ENCODE results near the gene DCAF8. TPM values are rescaled to one million over a fixed set of nuclear protein-coding genes. Genes with fewer than 3 reads are reported as not detected.

Gene DCAF8
- total RNA-seq = 152 and 163 TPM in 2 replicates
- long read RNA-seq, full-length matches to known transcripts = 32 of 95 reads
- long read RNA-seq, partial matches to known transcripts = 33 of 95 reads
- long read RNA-seq, other reads (novel, unspliced or antisense) = 30 of 95 reads

DNA sequence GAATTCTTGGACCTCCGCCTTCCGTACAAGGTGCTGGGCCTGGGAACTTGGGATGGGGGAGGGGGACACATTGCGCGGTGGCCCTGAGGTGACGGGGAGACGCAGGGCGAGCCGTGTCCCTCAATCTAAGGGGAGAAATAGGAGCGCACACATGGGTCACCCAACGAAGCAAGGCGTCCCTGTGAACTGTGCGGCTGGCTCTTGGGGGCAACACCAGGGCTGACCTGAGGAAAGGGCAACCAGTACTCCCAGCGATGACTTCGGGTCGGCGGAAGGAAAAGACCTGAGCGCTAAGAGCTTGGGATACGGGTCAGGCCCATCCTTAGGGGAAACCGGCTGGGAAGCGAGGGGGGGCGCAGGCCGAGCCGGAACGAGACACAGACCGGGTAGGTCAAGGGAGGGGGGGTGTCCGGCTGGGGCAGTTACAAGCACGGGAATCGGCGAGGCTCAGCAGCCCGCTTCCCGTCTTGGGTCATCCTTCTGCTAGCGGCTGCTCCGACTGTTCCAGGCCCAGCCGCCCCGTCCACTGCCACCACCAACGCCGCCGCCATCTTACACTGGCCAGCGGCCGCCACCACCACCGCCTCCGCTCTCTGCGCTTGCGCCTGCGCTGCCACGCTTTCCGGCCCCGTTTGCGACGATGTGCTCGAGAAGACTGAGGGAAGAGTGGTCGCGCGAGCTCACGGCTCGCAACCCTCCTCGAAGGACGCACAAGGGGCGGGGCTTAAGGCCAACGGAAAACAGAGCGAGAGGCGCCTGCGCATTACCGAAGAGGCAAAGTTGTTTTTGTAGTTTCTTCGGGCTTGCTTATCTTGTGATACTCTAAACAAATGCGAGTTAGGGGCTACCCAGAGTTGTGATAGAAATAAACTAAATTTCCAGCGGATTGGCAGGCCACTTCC, at the start of gene DCAF8:
DCAF8 (minus strand) TSS at position 657 of the 902 bp plus-strand sequence. CDS start 18,541 bp downstream, outside the sequence.
- TF ChIP-seq, protein P1, sequence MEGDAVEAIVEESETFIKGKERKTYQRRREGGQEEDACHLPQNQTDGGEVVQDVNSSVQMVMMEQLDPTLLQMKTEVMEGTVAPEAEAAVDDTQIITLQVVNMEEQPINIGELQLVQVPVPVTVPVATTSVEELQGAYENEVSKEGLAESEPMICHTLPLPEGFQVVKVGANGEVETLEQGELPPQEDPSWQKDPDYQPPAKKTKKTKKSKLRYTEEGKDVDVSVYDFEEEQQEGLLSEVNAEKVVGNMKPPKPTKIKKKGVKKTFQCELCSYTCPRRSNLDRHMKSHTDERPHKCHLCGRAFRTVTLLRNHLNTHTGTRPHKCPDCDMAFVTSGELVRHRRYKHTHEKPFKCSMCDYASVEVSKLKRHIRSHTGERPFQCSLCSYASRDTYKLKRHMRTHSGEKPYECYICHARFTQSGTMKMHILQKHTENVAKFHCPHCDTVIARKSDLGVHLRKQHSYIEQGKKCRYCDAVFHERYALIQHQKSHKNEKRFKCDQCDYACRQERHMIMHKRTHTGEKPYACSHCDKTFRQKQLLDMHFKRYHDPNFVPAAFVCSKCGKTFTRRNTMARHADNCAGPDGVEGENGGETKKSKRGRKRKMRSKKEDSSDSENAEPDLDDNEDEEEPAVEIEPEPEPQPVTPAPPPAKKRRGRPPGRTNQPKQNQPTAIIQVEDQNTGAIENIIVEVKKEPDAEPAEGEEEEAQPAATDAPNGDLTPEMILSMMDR (IDR thresholded peaks at IDR 0.05) = no peak
- no peaks in the 10 kb centered on the region for H3K9me3 Mint-ChIP-seq (ENCODE audit: unreplicated experiment)
- peaks cover 18% of the 10 kb centered on the region for H3K27me3 Mint-ChIP-seq (ENCODE audit: unreplicated experiment)
- H3K4me3 Mint-ChIP-seq (ENCODE audit: unreplicated experiment) = peak within 1 kb of the TSS; percentile 97
- H3K36me3 Mint-ChIP-seq (ENCODE audit: unreplicated experiment) = no peaks in the 10 kb centered on the region
- peak; percentile 99 for DNase-seq (ENCODE audit: extremely low spot score, unreplicated experiment)
- H3K27ac Mint-ChIP-seq (ENCODE audit: unreplicated experiment) = peak within 1 kb of the TSS; percentile 99
- H3K4me1 Mint-ChIP-seq (ENCODE audit: unreplicated experiment) = peaks cover 46% of the 10 kb centered on the region

- TF ChIP-seq, protein P1 (IDR thresholded peaks at IDR 0.05) = no peak
- peaks cover 67% of the 10 kb centered on the region for H3K36me3 Mint-ChIP-seq (ENCODE audit: unreplicated experiment)
- H3K9me3 Mint-ChIP-seq (ENCODE audit: unreplicated experiment) = no peaks in the 10 kb centered on the region
- H3K4me1 Mint-ChIP-seq (ENCODE audit: unreplicated experiment) = peaks cover 2% of the 10 kb centered on the region
- DNase-seq (ENCODE audit: extremely low spot score, unreplicated experiment) = no peak
- no peaks in the 10 kb centered on the region for H3K27me3 Mint-ChIP-seq (ENCODE audit: unreplicated experiment)
- no peak overlapping the region for H3K27ac Mint-ChIP-seq (ENCODE audit: unreplicated experiment)
- no peak overlapping the region for H3K4me3 Mint-ChIP-seq (ENCODE audit: unreplicated experiment)
These were observed 47.2 kb upstream of the DCAF8 start for GRCh38 chr1:160309571-160309970.

GRCh38 chr1:160309185-160309557, 46.8 kb upstream of the DCAF8 start:
- Mint-ChIP-seq H3K36me3 (ENCODE audit: unreplicated experiment) (peaks cover 66% of the 10 kb centered on the region), H3K9me3 (ENCODE audit: unreplicated experiment) (no peaks in the 10 kb centered on the region), H3K27me3 (ENCODE audit: unreplicated experiment) (no peaks in the 10 kb centered on the region), H3K4me3 (ENCODE audit: unreplicated experiment) (no peak overlapping the region), H3K4me1 (ENCODE audit: unreplicated experiment) (peaks cover 2% of the 10 kb centered on the region), H3K27ac (ENCODE audit: unreplicated experiment) (no peak overlapping the region)
- TF ChIP-seq, protein P1 (IDR thresholded peaks at IDR 0.05) = no peak
- DNase-seq (ENCODE audit: extremely low spot score, unreplicated experiment) = no peak

DNA sequence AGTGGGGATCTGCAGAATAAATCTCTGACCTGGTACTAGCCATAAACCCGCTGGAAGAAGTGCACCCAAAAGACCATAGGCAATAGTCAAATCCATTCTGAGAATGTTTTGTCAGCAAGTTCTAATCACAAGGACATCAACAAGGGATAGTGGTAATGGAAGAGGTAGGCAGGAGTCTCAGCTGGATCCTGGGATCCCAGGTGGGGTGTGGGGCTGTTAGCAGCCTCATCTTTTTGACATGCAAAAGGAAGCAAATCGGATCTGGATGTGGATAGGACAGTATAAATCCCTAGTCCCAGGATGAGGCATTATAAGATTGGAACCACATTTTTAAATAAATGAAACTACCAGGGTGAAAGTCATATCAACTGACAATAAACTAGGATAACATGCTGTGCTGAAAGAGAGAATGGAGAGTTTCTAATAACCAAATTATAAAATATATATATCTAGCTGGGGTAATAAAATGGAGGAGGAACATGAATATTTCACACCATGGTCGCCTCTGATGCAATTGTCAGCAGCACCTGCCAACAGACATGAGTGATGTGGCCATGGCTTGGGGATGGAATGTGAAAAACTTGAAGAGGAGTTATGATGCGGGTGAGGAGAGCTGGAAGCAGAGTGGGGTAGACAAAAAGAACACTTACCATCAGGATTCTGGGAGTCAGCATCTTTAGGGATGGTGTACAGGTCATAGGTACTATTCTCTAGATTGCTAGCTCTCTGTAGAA, 46.3 kb upstream of the DCAF8 start:
- no peaks in the 10 kb centered on the region for H3K9me3 Mint-ChIP-seq (ENCODE audit: unreplicated experiment)
- H3K4me1 Mint-ChIP-seq (ENCODE audit: unreplicated experiment) = peaks cover 2% of the 10 kb centered on the region
- TF ChIP-seq, protein P1 (IDR thresholded peaks at IDR 0.05) = no peak
- H3K4me3 Mint-ChIP-seq (ENCODE audit: unreplicated experiment) = no peak overlapping the region
- DNase-seq (ENCODE audit: extremely low spot score, unreplicated experiment) = no peak
- no peaks in the 10 kb centered on the region for H3K27me3 Mint-ChIP-seq (ENCODE audit: unreplicated experiment)
- peaks cover 63% of the 10 kb centered on the region for H3K36me3 Mint-ChIP-seq (ENCODE audit: unreplicated experiment)
- no peak overlapping the region for H3K27ac Mint-ChIP-seq (ENCODE audit: unreplicated experiment)
